ENCODE measurements around the gene CCDC27.

The CCDC27 gene

DNA sequence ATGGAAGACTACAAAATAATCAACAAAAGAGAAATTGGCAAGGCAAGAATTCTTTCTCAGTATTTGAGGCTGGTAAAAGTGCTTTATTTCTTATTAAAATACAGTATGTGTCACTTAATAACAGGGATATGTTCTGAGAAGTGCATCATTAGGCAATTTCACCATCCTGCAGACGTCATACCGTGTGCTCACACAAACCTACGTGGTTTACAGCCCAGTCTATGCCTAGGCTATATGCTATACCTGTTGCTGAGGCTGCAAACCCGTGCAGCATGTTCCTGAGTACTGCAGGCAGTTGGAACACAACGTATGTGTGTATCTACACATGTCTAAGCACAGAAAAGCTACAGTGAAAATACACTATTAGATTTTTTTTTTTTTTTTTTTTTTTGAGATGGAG is 2.7 kb upstream of the CCDC27 start:
- Histone ChIP-seq H3K27me3 (ENCODE audit: control insufficient read depth in 5 of 5, insufficient read depth in 4 of 5, low read length in 5 of 5) (peaks cover 8 to 19% (median 15%) of the 10 kb centered on the region in 5 donors), H3K4me3 (ENCODE audit: low read depth in 1 of 5, low read length in 5 of 5) (no peak overlapping the region), H3K27ac (ENCODE audit: low read depth, low read length) (no peak overlapping the region), H3K9ac (ENCODE audit: low read length in 5 of 5) (no peak overlapping the region), H3K4me1 (ENCODE audit: control insufficient read depth in 5 of 5, insufficient read depth in 5 of 5, low read length in 5 of 5) (peaks cover 2 to 32% (median 27%) of the 10 kb centered on the region in 5 donors), H3K9me3 (ENCODE audit: control insufficient read depth in 5 of 5, low read length in 5 of 5) (no peaks in the 10 kb centered on the region), H3K36me3 (ENCODE audit: control insufficient read depth in 5 of 5, insufficient read depth in 5 of 5, low read length in 5 of 5) (peaks cover 0 to 2% (median 0%) of the 10 kb centered on the region in 5 donors)

DNA sequence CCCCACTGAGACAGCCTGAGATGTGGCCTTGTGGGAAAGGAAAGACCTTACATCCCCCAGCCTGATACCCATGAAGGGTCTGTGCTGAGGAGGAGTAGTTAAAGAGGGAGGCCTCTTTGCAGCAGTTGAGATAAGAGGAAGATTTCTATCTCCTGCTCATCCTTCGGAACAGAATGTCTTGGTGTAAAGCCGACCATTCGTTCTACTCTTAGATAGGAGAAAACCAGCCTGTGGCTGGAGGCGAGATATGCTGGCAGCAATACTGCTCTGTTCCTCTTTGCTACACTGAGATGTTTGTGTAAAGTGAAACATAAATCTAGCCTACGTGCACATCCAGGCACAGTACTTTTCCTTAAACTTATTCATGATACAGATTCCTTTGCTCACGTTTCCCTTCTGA is 1.5 kb upstream of the CCDC27 start:
- H3K27ac ChIP-seq (ENCODE audit: low read depth, low read length), result no peak overlapping the region
- peaks cover 2 to 21% (median 18%) of the 10 kb centered on the region in 5 donors for H3K4me1 ChIP-seq (ENCODE audit: control insufficient read depth in 5 of 5, insufficient read depth in 5 of 5, low read length in 5 of 5)
- no peaks in the 10 kb centered on the region for H3K9me3 ChIP-seq (ENCODE audit: control insufficient read depth in 5 of 5, low read length in 5 of 5)

DNA sequence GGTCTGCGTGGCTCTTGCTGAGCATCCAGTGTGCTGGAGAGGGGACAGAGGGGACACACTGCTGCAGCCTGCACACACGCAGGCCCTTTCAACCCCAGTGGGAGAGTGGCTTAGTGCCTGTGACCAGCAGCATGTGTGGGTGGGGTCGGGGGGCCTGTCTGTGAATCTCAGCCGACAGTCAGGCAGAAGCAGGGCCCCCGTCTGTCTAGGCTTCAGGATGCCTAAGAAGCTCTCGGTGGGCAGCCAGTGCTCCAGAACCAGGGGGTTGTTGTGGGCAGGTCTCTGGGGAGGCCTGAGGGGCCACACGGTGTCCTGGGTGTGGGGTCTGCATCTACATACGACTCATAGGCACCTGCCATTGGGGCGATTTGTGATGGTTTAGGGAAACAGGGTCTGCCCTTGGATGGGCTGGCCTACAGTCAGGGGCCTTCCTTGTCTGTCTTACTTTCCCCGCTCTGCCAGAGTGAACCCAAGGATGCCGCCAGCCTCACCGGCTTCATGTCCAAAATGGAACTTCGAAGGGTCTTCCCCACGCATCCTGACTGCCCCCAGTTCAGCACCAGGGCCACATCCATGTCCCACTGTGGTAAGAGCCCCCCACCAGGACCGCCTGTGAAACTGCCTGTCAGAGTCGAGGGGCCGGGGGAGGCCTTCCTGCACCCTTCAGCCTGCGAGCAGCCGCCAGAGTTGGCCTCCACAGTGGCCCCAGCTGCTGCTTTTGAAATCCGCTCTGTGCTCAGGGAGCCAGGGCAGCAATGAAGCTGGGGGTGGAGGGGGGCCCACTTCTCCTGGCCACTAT is 1.6 kb downstream of the CCDC27 start:
- Histone ChIP-seq H3K4me3 (ENCODE audit: low read depth in 1 of 5, low read length in 5 of 5) (no peak overlapping the region), H3K27ac (ENCODE audit: low read depth, low read length) (no peak overlapping the region), H3K9ac (ENCODE audit: low read length in 5 of 5) (no peak overlapping the region), H3K4me1 (ENCODE audit: control insufficient read depth in 5 of 5, insufficient read depth in 5 of 5, low read length in 5 of 5) (no peaks in the 10 kb centered on the region), H3K36me3 (ENCODE audit: control insufficient read depth in 5 of 5, insufficient read depth in 5 of 5, low read length in 5 of 5) (no peaks in the 10 kb centered on the region), H3K9me3 (ENCODE audit: control insufficient read depth in 5 of 5, low read length in 5 of 5) (no peaks in the 10 kb centered on the region), H3K27me3 (ENCODE audit: control insufficient read depth in 5 of 5, insufficient read depth in 4 of 5, low read length in 5 of 5) (peaks cover 14 to 38% (median 27%) of the 10 kb centered on the region in 5 donors)

More for the DNA sequence above, 1.5 kb upstream of the CCDC27 start:
- Histone ChIP-seq H3K4me3 (ENCODE audit: low read depth in 1 of 5, low read length in 5 of 5) (no peak overlapping the region), H3K36me3 (ENCODE audit: control insufficient read depth in 5 of 5, insufficient read depth in 5 of 5, low read length in 5 of 5) (no peaks in the 10 kb centered on the region), H3K27me3 (ENCODE audit: control insufficient read depth in 5 of 5, insufficient read depth in 4 of 5, low read length in 5 of 5) (peaks cover 13 to 30% (median 22%) of the 10 kb centered on the region in 5 donors), H3K9ac (ENCODE audit: low read length in 5 of 5) (no peak overlapping the region)

DNA sequence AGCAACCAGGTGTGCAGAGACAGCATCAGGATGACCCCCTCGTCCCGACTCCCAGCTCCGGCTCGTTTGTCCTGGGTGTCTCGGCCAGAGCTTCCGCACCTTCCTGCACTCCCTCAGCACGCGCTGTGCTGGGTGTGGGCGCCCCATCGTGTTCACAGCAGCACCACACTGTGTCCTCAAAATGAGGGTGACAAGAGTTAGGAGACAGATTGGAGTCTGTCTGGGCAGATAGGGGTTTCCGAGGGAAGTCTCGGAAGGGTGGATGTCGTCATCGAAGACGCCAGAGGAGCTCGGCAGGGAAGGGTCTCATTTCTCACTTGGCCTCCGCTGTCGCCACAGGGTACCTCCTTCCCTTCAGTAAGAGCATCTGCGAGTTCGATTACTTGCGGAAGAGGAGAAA is 4.1 kb downstream of the CCDC27 start:
- Histone ChIP-seq H3K9me3 (ENCODE audit: control insufficient read depth in 5 of 5, low read length in 5 of 5) (peaks cover 0 to 5% (median 0%) of the 10 kb centered on the region in 5 donors), H3K36me3 (ENCODE audit: control insufficient read depth in 5 of 5, insufficient read depth in 5 of 5, low read length in 5 of 5) (no peaks in the 10 kb centered on the region), H3K4me3 (ENCODE audit: low read depth in 1 of 5, low read length in 5 of 5) (no peak overlapping the region), H3K27me3 (ENCODE audit: control insufficient read depth in 5 of 5, insufficient read depth in 4 of 5, low read length in 5 of 5) (peaks cover 20 to 49% (median 29%) of the 10 kb centered on the region in 5 donors), H3K9ac (ENCODE audit: low read length in 5 of 5) (no peak overlapping the region), H3K4me1 (ENCODE audit: control insufficient read depth in 5 of 5, insufficient read depth in 5 of 5, low read length in 5 of 5) (no peaks in the 10 kb centered on the region), H3K27ac (ENCODE audit: low read depth, low read length) (no peak overlapping the region)

DNA sequence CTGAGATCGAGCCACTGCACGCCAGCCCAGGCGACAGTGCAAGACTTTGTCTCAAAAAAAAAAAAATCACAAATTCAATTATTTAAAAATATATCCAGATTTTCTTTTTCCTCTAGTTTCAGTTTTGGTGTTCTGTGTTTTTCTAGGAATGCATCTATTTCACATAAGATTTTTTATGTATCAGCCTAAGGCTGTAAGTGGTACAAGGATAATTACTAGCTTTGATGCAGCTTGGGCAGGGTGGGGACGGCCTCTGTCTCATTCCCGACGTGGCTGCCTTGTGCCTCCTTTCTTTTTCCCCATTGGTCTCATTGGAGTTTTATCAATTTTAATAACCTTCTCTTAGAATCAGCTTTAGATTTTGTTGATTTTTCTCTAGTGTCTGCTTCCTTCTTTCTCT is 6.9 kb downstream of the CCDC27 start:
- Histone ChIP-seq H3K9ac (ENCODE audit: low read length in 5 of 5) (no peak overlapping the region), H3K4me3 (ENCODE audit: low read depth in 1 of 5, low read length in 5 of 5) (no peak overlapping the region), H3K9me3 (ENCODE audit: control insufficient read depth in 5 of 5, low read length in 5 of 5) (peaks cover 0 to 5% (median 3%) of the 10 kb centered on the region in 5 donors), H3K36me3 (ENCODE audit: control insufficient read depth in 5 of 5, insufficient read depth in 5 of 5, low read length in 5 of 5) (no peaks in the 10 kb centered on the region), H3K4me1 (ENCODE audit: control insufficient read depth in 5 of 5, insufficient read depth in 5 of 5, low read length in 5 of 5) (no peaks in the 10 kb centered on the region), H3K27me3 (ENCODE audit: control insufficient read depth in 5 of 5, insufficient read depth in 4 of 5, low read length in 5 of 5) (peaks cover 15 to 50% (median 34%) of the 10 kb centered on the region in 5 donors), H3K27ac (ENCODE audit: low read depth, low read length) (no peak overlapping the region)

DNA sequence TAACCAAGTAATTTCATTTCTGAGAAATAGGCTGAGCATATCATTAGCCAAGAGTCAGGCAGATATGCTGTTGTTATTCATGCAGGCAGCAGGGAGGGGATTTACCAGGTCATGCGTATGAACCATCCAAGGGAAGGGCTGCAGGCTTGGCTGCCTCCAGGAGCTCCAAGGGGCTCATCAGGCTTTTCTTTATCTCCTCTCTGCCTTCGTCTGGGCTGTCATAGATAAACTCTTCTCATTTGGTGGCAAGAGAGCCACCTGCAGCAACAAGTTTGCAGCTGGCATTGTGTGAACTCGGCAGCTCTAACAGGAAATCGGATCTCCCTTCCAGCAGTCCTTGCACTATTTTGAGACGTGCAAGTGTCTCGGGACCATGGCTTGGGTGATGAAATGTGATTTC is 7.5 kb downstream of the CCDC27 start:
- Histone ChIP-seq H3K27ac (ENCODE audit: low read depth, low read length) (no peak overlapping the region), H3K9me3 (ENCODE audit: control insufficient read depth in 5 of 5, low read length in 5 of 5) (peaks cover 0 to 5% (median 3%) of the 10 kb centered on the region in 5 donors), H3K4me1 (ENCODE audit: control insufficient read depth in 5 of 5, insufficient read depth in 5 of 5, low read length in 5 of 5) (no peaks in the 10 kb centered on the region), H3K36me3 (ENCODE audit: control insufficient read depth in 5 of 5, insufficient read depth in 5 of 5, low read length in 5 of 5) (no peaks in the 10 kb centered on the region), H3K27me3 (ENCODE audit: control insufficient read depth in 5 of 5, insufficient read depth in 4 of 5, low read length in 5 of 5) (peaks cover 15 to 45% (median 30%) of the 10 kb centered on the region in 5 donors), H3K9ac (ENCODE audit: low read length in 5 of 5) (no peak overlapping the region), H3K4me3 (ENCODE audit: low read depth in 1 of 5, low read length in 5 of 5) (no peak overlapping the region)

DNA sequence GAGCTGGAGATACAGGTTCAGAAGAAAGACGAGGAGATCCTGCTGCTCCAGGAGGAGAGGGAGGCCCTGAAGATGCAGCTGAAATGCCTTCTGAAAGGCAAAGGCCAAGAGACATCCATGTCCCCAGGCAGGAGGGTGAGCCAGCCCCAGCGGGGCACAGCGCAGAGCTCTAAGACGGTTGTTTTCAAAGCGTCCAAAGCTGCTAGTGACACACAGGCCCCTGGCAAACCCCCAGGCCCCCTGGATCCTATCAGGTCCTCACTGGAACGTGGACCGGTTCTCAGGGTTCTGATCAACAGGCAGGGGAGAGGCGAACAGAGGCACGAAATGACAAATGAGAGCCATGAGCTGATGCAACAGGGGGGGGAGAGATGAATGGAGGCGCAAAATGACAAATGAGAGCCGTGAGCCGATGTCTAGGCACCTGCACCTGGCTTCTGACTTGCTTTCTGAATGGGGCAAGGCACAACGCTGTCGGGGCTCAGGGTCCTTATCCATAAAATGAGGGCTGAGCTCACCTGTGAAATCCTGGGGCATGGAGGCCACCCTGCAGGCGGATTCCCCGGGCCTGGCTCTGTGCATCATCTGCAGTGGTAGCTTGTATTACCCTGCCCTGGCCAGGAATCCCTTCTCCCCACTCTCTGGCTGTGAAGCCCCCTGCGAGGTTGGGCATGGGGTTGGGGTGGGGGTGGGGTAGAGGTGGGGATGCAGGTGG is 9.2 kb downstream of the CCDC27 start:
- peaks cover 0 to 5% (median 3%) of the 10 kb centered on the region in 5 donors for H3K9me3 ChIP-seq (ENCODE audit: control insufficient read depth in 5 of 5, low read length in 5 of 5)
- peaks cover 10 to 34% (median 20%) of the 10 kb centered on the region in 5 donors for H3K27me3 ChIP-seq (ENCODE audit: control insufficient read depth in 5 of 5, insufficient read depth in 4 of 5, low read length in 5 of 5)
- no peaks in the 10 kb centered on the region for H3K36me3 ChIP-seq (ENCODE audit: control insufficient read depth in 5 of 5, insufficient read depth in 5 of 5, low read length in 5 of 5)
- no peaks in the 10 kb centered on the region for H3K4me1 ChIP-seq (ENCODE audit: control insufficient read depth in 5 of 5, insufficient read depth in 5 of 5, low read length in 5 of 5)
- no peak overlapping the region for H3K27ac ChIP-seq (ENCODE audit: low read depth, low read length)
- no peak overlapping the region for H3K4me3 ChIP-seq (ENCODE audit: low read depth in 1 of 5, low read length in 5 of 5)
- H3K9ac ChIP-seq (ENCODE audit: low read length in 5 of 5), result no peak overlapping the region

DNA sequence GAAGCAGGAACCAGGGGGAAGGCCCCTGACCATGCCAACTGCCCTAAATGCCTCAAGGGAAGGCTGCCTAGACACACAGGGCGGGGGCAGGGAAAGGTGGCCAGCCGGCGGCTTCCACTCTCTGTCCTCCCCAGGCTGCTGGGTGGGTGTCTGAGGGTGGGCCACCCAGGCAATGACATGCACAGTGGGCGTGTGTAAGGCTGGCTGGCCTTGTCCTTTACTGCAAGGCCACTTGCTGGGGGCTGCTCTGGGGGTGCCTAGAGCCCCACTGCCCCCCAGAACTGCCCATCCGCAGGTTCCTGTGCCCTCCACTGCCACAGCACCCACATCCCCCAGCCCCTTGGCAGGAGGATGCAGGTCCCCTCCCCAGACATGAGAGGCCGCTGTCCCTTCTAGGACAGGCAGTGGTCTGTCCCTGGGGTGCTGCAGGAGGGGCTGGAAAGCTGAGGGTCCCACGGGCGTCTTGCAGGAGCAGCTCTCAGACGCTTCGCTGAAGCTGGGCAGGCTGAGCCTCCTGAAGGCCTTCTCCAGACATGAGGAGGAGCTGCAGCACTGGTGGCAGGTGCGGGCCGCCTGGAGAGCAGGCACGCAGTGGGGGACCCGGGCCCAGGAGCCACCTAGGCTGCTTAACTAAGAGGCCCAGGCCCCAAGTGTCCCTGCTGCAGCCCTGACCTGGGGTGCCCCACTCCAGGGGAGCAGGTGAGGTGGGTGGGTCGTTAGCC is 10.1 kb downstream of the CCDC27 start:
- Histone ChIP-seq H3K9ac (ENCODE audit: low read length in 5 of 5) (no peak overlapping the region), H3K4me3 (ENCODE audit: low read depth in 1 of 5, low read length in 5 of 5) (no peak overlapping the region), H3K27ac (ENCODE audit: low read depth, low read length) (no peak overlapping the region), H3K36me3 (ENCODE audit: control insufficient read depth in 5 of 5, insufficient read depth in 5 of 5, low read length in 5 of 5) (no peaks in the 10 kb centered on the region), H3K9me3 (ENCODE audit: control insufficient read depth in 5 of 5, low read length in 5 of 5) (peaks cover 0 to 5% (median 3%) of the 10 kb centered on the region in 5 donors), H3K4me1 (ENCODE audit: control insufficient read depth in 5 of 5, insufficient read depth in 5 of 5, low read length in 5 of 5) (no peaks in the 10 kb centered on the region), H3K27me3 (ENCODE audit: control insufficient read depth in 5 of 5, insufficient read depth in 4 of 5, low read length in 5 of 5) (peaks cover 10 to 30% (median 19%) of the 10 kb centered on the region in 5 donors)

DNA sequence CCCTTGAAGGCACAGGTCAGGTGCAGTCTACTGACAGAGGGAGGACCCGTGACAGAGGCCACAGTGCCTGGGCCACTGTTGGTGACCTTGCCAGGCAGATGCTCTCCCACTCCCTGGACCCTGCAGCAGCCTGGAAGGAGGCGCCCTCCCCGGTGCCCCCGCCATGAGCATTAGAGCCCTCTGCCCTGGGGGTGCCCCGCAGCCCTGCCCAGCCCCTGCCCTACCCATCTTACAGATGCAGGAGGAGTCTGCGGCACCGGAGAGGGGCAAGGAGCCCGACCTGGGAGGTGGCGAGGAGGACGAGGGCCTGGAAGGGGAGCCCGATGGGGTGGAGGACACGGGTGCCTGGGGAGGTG is 10.6 kb downstream of the CCDC27 start:
- H3K4me3 ChIP-seq (ENCODE audit: low read depth in 1 of 5, low read length in 5 of 5), result no peak overlapping the region
- H3K27ac ChIP-seq (ENCODE audit: low read depth, low read length), result no peak overlapping the region

More for the DNA sequence above, 10.6 kb downstream of the CCDC27 start:
- peaks cover 10 to 33% (median 23%) of the 10 kb centered on the region in 5 donors for H3K27me3 ChIP-seq (ENCODE audit: control insufficient read depth in 5 of 5, insufficient read depth in 4 of 5, low read length in 5 of 5)
- peaks cover 0 to 5% (median 3%) of the 10 kb centered on the region in 5 donors for H3K9me3 ChIP-seq (ENCODE audit: control insufficient read depth in 5 of 5, low read length in 5 of 5)
- no peaks in the 10 kb centered on the region for H3K4me1 ChIP-seq (ENCODE audit: control insufficient read depth in 5 of 5, insufficient read depth in 5 of 5, low read length in 5 of 5)
- H3K36me3 ChIP-seq (ENCODE audit: control insufficient read depth in 5 of 5, insufficient read depth in 5 of 5, low read length in 5 of 5), result no peaks in the 10 kb centered on the region
- H3K9ac ChIP-seq (ENCODE audit: low read length in 5 of 5), result no peak overlapping the region
